ENCODE measurements around the gene SGPP2.

DNA sequence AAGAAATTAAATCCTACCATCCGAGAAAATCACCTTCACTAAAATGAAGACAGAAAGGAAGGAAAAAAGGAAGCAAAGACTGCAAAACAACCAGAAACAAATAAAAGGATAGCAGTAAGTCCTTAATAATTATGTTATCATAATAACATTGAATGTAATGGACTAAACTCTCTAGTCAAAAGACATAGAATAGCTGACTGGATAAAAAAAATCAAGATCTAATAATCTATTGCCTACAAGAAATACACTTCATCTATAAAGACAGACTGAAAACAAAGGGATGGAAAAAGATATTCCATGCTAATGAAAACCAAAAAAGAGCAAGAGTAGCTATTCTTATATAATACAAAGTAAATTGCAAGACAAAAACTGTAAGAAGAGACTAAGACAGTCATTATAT, 48.5 kb upstream of the SGPP2 start:
- TF ChIP-seq, protein P1, sequence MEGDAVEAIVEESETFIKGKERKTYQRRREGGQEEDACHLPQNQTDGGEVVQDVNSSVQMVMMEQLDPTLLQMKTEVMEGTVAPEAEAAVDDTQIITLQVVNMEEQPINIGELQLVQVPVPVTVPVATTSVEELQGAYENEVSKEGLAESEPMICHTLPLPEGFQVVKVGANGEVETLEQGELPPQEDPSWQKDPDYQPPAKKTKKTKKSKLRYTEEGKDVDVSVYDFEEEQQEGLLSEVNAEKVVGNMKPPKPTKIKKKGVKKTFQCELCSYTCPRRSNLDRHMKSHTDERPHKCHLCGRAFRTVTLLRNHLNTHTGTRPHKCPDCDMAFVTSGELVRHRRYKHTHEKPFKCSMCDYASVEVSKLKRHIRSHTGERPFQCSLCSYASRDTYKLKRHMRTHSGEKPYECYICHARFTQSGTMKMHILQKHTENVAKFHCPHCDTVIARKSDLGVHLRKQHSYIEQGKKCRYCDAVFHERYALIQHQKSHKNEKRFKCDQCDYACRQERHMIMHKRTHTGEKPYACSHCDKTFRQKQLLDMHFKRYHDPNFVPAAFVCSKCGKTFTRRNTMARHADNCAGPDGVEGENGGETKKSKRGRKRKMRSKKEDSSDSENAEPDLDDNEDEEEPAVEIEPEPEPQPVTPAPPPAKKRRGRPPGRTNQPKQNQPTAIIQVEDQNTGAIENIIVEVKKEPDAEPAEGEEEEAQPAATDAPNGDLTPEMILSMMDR (conservative IDR thresholded peaks at IDR 0.05): no peak
- no peak for TF ChIP-seq EZH2 (IDR thresholded peaks at IDR 0.05; ENCODE audit: low read depth)

All from PC-9 (cell line).